GM10847 (cell line): Measurements from ENCODE around the gene PCK1.

Experiments
- POLR2A ChIP-seq: IDR thresholded peaks from 2 replicates; pipeline ENCODE4 v1.6.1; 2011; ENCODE audit not compliant: insufficient read length; ENCODE audit errors: extremely low read depth

PCK1 gene

DNA sequence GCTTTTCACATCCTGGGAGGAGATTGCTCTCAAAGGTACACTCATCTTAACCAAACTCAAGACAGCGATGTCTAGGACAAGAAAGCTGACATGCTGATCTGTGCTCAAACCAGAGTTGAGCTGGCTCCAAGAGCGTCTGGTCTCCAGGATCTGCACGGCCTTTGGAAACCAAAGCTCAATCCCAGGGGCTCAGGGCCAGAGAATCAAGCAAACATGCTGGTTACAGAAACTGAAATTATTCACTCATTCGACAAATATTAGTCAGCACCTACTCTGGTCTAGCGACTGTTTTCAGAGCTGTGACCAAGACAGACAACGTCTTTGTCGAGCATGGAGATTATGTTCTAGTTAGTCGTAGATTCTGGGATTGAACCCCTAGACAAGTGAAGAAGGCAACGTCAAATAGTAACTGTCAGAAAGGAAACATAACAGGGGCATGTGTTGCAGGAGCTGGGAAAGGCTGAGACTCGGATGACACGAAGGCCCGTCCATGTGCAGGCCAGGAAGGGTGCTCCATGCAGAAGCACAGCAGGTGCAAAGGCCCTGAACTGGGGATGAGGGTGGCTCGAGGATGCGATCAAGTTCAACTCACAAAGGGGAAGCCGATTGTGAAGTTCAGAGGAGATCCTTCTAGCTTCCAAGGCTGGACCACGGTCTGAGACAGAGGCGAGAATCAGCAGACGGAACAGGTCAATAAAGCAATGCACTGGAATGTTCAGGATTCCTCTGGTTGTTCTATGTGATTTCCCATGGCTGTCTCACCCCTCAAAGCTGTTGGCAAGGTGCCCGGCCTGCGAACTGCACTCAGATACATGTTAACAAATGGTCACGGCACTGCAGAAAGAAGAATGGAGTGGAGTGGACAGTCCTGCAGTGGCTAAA is 12.5 kb upstream of the PCK1 start:
- no peak for TF ChIP-seq POLR2A

DNA sequence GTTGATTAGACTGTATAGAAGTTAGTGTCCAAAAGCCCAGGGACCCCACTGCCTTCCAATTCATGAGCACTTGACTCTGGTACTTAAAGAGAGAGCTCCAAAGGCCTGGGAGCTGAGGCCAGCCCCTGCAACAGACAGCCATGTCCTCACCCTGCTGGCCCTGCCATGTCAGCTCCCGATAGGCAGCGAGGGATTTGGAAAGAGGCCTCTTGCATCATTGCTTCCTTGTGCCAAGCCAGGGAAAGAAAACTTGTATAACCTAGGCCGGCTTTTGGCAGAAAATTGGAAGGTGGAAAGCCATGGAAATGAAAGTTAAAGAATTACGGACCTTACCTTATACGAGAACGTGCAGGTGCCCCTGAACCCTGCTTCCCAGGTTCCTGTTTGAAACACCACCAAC is 8.4 kb upstream of the PCK1 start:
- TF ChIP-seq POLR2A = no peak

GRCh38 chr20:57553376-57554018 is 7.4 kb upstream of the PCK1 start:
- no peak for TF ChIP-seq POLR2A

DNA sequence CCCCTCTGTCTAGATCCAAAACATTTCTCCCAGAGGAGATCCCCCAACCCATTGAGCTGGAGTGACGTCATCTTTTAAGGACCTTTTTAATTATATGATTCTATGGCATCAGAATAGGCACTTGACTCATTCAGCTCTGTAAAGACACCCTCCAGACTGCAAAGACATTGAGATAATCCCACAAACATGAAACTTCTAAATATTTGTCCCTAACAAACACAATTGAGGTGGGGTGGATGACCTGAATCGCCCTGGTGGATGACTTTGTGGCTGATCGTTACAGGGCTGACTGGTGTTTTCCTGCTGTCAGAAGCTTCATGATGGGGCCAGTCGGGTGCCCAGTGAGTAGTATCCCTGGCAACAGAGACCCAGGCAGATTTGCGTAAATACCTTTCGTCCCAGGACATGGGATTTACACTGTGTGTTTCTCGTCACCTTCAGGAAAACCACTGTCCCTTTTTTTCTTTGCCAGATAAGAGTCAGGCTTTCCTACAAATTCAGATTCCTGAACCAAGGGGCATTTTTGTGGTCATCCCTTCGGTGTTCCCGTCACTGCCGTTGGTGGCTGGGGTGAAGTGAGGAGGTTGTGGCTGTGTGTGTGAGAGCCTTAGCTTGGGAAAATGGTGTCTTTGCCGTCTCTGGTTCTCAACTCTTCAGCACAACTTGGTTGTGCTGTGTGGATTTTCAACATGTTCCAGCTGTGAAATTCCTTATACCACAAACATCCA is 5.3 kb upstream of the PCK1 start:
- no peak for TF ChIP-seq POLR2A

DNA sequence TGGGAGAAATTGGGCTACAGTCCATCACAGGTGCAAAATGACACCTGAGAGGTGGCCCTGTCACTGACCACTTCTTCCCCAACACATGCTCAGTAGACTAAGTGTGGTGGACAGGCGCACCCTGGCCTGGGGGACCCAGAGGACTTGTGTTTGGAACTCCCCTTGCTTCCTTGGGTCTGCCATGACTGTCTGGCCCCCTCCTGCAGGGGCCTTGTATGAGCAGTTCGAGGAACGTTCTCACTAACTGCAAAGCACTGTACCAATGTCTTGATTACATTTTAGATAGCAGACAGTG is 4.0 kb upstream of the PCK1 start:
- no peak for TF ChIP-seq POLR2A

GRCh38 chr20:57557926-57558613 is 2.8 kb upstream of the PCK1 start:
- no peak for TF ChIP-seq POLR2A

DNA sequence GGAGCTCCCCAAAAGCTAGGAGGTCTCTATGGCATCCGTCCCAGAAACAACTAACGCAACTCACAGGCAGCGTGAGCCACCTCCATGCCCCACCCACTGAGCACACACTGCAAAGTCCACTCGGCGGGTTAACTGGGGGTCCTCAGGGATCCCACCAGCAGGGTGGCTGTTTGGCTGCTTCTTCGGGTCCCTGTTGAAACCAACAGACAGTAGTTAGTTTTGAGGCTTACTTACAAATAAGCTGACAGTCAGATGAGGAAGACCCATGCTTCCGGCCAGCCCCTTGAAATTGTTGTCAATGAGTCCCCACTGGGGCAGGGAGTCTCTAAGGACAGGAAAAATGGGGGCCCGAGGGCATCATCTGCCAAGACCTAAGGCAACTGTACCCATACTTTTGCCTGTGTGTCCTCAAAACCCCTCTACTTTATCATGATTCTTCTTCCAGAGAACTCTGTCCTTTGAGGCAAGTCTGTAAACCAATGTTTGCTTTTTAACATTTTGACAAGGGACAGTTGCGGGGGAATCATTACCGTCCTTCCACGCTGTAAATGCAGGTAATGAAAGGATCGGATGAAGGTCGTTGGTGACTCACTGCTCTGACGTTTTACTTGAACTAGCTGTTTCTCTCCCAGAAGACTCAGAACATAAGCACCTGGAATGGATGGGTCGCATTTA is 2.2 kb upstream of the PCK1 start:
- no peak for TF ChIP-seq POLR2A

- no peak for TF ChIP-seq POLR2A
These were observed 1.6 kb upstream of the PCK1 start for GRCh38 chr20:57559289-57559634.

GRCh38 chr20:57559658-57560553 is 1.0 kb upstream of the PCK1 start:
- TF ChIP-seq POLR2A = no peak

DNA sequence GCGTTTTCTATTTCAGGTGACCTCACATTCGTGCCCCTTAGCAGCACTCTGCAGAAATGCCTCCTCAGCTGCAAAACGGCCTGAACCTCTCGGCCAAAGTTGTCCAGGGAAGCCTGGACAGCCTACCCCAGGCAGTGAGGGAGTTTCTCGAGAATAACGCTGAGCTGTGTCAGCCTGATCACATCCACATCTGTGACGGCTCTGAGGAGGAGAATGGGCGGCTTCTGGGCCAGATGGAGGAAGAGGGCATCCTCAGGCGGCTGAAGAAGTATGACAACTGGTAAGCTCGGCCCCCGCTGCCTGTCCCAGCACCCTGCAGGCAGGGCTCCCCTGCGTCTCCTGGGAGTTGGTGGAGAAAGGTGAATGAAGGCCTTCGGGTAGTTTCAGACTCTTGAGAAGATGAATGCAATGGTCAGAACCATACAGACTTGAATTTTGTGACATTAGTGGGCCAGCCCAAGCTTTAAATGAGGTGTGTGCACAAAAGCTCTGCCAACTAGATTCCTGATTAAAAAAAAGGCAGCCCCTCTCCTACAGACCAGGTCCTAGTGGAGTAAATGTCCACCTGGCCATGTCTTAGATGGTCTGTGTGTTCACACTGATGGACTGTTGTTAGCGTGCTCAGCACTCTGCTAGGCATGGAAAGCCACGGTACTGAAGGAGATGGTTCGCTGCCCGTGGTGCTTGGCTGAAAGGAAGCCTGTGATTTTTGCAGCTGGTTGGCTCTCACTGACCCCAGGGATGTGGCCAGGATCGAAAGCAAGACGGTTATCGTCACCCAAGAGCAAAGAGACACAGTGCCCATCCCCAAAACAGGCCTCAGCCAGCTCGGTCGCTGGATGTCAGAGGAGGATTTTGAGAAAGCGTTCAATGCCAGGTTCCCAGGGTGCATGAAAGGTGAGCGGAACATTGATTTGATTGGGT is 708 bp downstream of the PCK1 start:
- TF ChIP-seq POLR2A = no peak

- no peak for TF ChIP-seq POLR2A
These were observed 1.9 kb downstream of the PCK1 start for GRCh38 chr20:57562541-57563465.

GRCh38 chr20:57563522-57563921 is 2.6 kb downstream of the PCK1 start:
- no peak for TF ChIP-seq POLR2A
